ENCODE measurements around the gene PSMC1.
"Not testable (repeated sequence)": the region's sequence is repeated elsewhere in the genome, so short reads cannot be mapped to it uniquely, and the experiment has no call there.

GRCh38 chr14:90229942-90230341 is 26.4 kb upstream of the PSMC1 start:
- TF ChIP-seq CTCF, POLR2A (IDR thresholded peaks at IDR 0.05): not testable (repeated sequence)

All from stomach (tissue), 4 donors.